ENCODE data around the gene SERP1. TPM values are rescaled to one million over a fixed set of nuclear protein-coding genes. Genes with fewer than 3 reads are reported as not detected.
"Not testable (repeated sequence)": the region's sequence is repeated elsewhere in the genome, so short reads cannot be mapped to it uniquely, and the experiment has no call there.

The SERP1 gene
- total RNA-seq, 1 experiment from 2014 or later, result 180 TPM

DNA sequence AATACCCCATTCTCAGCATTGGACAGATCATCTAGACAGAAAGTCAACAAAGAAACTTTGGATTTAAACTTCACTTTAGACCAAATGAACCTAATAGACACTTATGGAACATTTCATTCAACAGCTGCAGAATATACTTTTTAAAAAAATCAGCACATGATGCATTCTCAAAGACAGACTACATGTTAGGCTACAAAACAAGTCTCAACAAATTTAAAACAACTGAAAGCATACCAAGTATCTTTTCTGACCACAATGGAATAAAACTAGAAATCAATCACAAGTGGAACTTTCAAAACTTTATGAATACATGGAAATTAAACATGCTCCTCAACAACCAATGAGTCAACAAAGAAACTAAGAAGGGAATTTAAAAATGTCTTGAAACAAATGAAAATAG is 37.9 kb downstream of the SERP1 start:
- H3K36me3 ChIP-seq, result no peaks in the 10 kb centered on the region
- DNase-seq, result no peak
- peaks cover 4% of the 10 kb centered on the region; the same call in 1 of the 2 replicates for H3K9me3 ChIP-seq
- H3K4me3 ChIP-seq, result no peak overlapping the region
- H3K27me3 ChIP-seq, result no peaks in the 10 kb centered on the region

DNA sequence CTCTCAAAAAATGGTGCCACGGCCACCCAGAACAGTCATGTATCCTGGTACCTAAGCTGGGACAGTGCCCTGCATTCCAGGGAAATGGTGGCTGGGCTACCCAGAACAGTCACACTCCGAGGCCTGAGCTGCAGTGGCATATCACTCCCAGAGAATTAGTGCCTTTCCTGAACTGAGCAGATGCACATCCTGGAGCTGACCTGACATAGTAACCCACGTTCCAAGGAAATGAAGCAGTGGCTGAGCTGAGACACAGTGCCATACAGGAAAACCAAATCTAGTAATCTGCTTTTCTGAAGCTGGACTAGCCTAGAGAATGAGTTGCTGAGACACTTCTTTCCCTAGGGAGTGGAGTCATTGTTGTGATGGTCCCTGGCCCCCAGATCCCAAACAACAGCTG is 41.8 kb downstream of the SERP1 start:
- no peaks in the 10 kb centered on the region for H3K27me3 ChIP-seq
- no peak for DNase-seq
- peaks cover 16% of the 10 kb centered on the region for H3K36me3 ChIP-seq
- H3K4me3 ChIP-seq, result no peak overlapping the region
- peaks cover 24% of the 10 kb centered on the region for H3K9me3 ChIP-seq

DNA sequence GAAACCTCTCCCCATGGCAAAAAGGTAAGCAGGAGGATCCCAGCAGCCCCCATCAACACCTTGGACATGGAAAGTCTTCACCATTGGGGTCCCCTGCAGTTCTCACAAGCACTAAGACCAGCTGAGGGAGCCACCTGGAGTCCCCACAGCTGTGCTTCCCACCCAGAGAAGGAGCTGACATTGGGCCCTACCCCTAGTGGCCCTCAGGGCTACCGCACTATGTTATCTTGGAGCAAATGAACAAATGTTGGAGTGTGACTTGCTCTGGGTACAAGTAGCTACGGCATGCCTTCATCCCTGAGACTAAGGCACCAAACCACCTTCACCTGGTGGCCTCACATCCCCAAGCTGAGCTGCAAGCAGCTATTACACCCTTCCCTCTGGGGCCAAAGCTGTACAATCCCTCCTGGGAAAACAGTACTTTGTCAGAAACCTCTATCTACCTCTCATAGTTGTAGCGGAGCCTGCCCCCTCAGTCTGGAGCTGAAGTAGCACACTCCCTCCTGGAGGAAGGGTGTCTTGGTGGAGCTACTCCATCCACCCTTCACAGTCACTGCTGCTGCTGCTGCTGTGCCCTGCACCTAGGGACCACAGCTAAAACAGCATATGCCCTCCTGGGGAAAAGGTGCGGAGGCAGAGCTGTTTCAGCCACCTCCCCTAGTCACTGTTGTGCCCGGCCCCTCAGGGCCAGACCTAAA is 42.7 kb downstream of the SERP1 start:
- H3K27me3 ChIP-seq, result no peaks in the 10 kb centered on the region
- DNase-seq, result no peak

DNA sequence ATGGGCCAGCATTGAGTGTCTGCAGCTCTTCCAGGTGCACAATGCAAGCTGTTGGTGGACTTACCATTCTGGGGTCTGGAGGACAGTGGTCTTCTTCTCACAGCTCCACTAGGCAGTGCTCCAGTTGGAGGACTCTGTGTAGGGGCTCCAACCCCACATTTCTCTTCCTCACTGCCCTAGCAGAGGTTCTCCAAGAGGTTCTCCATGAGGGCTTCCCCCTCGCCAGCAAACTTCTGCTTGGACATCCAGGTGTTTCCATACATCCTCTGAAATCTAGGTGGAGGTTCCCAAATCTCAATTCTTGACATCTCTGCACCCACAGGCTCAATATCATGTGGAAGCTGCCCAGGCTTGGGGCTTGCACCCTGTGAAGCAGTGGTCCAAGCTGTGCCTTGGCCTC is 45.3 kb downstream of the SERP1 start:
- Histone ChIP-seq H3K36me3 (peaks cover 19% of the 10 kb centered on the region), H3K9me3 (peaks cover 21% of the 10 kb centered on the region)
- DNase-seq, H3K4me3 ChIP-seq, H3K27me3 ChIP-seq: not testable (repeated sequence)

More for the DNA sequence above, 42.7 kb downstream of the SERP1 start:
- Histone ChIP-seq H3K36me3 (peaks cover 16% of the 10 kb centered on the region), H3K4me3 (no peak overlapping the region), H3K9me3 (peaks cover 24% of the 10 kb centered on the region)

DNA sequence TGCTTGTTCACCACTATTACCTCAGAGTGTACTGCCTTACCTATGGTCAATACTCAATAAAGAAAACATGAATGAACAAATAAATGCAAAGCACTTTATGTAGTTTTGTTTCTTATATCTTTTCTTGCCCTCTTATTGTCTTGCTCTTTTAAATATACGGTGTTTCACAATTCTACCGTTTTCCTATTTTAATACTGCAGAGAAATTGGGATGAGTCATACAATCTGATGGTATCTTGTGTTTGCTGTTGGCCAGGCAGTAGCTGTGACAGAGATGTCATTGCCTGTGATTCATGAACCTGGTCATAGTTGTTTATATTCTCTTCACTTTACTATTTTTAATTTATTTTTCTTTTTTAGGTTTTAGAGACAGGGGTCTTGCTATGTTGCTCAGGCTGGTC is 48.3 kb downstream of the SERP1 start:
- H3K36me3 ChIP-seq, result peaks cover 19% of the 10 kb centered on the region
- H3K9me3 ChIP-seq, result peaks cover 21% of the 10 kb centered on the region
- no peaks in the 10 kb centered on the region for H3K27me3 ChIP-seq
- peak; percentile 11 for DNase-seq
- no peak overlapping the region for H3K4me3 ChIP-seq

GRCh38 chr3:150495563-150496168 is 50.6 kb downstream of the SERP1 start:
- no peak overlapping the region for H3K4me3 ChIP-seq
- no peak for DNase-seq
- peaks cover 10% of the 10 kb centered on the region for H3K36me3 ChIP-seq
- H3K9me3 ChIP-seq, result peaks cover 10% of the 10 kb centered on the region
- no peaks in the 10 kb centered on the region for H3K27me3 ChIP-seq

DNA sequence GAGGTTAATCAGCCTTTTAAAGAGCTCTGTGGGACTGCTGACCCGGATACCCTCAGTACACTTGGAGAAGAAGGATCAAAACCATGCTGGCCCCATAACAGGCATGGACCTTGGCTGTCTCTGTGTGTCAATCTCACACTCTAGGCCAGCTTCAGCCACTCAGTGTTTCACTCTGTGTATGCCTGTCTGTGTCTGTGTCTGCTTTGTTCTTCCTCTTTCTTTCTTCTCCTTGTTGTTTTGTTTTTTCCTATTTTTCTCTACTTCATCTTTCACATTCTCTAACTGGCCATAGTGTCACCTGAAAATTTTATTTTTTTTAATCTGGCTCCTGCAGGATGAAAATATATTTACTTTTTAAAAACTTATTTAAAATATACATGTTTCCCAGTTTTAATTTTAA is 51.1 kb downstream of the SERP1 start:
- H3K36me3 ChIP-seq, result peaks cover 5% of the 10 kb centered on the region
- no peak for DNase-seq

GRCh38 chr3:150494411-150494977 is 51.8 kb downstream of the SERP1 start:
- H3K27me3 ChIP-seq, result no peaks in the 10 kb centered on the region
- DNase-seq, result no peak

More for the DNA sequence above, 51.1 kb downstream of the SERP1 start:
- Histone ChIP-seq H3K9me3 (peaks cover 6% of the 10 kb centered on the region), H3K27me3 (no peaks in the 10 kb centered on the region), H3K4me3 (no peak overlapping the region)

More at GRCh38 chr3:150494411-150494977, 51.8 kb downstream of the SERP1 start:
- Histone ChIP-seq H3K9me3 (no peaks in the 10 kb centered on the region; the same call in 1 of the 2 replicates), H3K4me3 (no peak overlapping the region), H3K36me3 (peaks cover 3% of the 10 kb centered on the region; the same call in 1 of the 2 replicates)

Other genes with a start within 250 kb of the SERP1 start
- 6.3 and 10.3 TPM in 2 replicates for gene TSC22D2, start 138.2 kb downstream of the SERP1 start, total RNA-seq (2014; rRNA removed; shearing (Covaris generic); ENCODE audit: low replicate concordance)
- gene EIF2A, start 291 bp upstream of the SERP1 start, total RNA-seq (2014; rRNA removed; shearing (Covaris generic); ENCODE audit: low replicate concordance), result 208 and 305 TPM in 2 replicates
- gene SELENOT, start 56.8 kb upstream of the SERP1 start, total RNA-seq (2014; rRNA removed; shearing (Covaris generic); ENCODE audit: low replicate concordance), result 123 and 174 TPM in 2 replicates
- gene ERICH6, start 157.4 kb upstream of the SERP1 start, total RNA-seq (2014; rRNA removed; shearing (Covaris generic); ENCODE audit: low replicate concordance), result 0.66 TPM in 1 of 2 replicates, not detected in the other
- gene SIAH2, start 216.7 kb upstream of the SERP1 start, total RNA-seq (2014; rRNA removed; shearing (Covaris generic); ENCODE audit: low replicate concordance), result 27.4 and 31.3 TPM in 2 replicates

Data from MG63 (cell line).